ENCODE results near the gene USP37. TPM values are rescaled to one million over a fixed set of nuclear protein-coding genes. Genes with fewer than 3 reads are reported as not detected.

USP37 gene, protein sequence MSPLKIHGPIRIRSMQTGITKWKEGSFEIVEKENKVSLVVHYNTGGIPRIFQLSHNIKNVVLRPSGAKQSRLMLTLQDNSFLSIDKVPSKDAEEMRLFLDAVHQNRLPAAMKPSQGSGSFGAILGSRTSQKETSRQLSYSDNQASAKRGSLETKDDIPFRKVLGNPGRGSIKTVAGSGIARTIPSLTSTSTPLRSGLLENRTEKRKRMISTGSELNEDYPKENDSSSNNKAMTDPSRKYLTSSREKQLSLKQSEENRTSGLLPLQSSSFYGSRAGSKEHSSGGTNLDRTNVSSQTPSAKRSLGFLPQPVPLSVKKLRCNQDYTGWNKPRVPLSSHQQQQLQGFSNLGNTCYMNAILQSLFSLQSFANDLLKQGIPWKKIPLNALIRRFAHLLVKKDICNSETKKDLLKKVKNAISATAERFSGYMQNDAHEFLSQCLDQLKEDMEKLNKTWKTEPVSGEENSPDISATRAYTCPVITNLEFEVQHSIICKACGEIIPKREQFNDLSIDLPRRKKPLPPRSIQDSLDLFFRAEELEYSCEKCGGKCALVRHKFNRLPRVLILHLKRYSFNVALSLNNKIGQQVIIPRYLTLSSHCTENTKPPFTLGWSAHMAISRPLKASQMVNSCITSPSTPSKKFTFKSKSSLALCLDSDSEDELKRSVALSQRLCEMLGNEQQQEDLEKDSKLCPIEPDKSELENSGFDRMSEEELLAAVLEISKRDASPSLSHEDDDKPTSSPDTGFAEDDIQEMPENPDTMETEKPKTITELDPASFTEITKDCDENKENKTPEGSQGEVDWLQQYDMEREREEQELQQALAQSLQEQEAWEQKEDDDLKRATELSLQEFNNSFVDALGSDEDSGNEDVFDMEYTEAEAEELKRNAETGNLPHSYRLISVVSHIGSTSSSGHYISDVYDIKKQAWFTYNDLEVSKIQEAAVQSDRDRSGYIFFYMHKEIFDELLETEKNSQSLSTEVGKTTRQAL
- 0.95 and 1.4 TPM in 2 replicates for polyA plus RNA-seq (2012; rRNA removed)
- polyA plus RNA-seq (2012; cell fraction: cytosol; rRNA removed) = 1.2 and 1.5 TPM in 2 replicates
- 1.2 and 2.4 TPM in 2 replicates for polyA plus RNA-seq (2012; cell fraction: nucleus; rRNA removed)

- Histone ChIP-seq H3K4me1 (ENCODE audit: control insufficient read depth in 1 of 2, insufficient read depth in 2 of 2, low read depth in 1 of 2, low read length in 1 of 2) (peaks cover 5 to 14% of the 10 kb centered on the region in 2 experiments; a peak in 2 of 4 replicates), H3K9me3 (no peaks in the 10 kb centered on the region), H3K36me3 (replicated peaks in 1 of 2; ENCODE audit: control insufficient read depth in 1 of 2, insufficient read depth in 2 of 2, low read length in 1 of 2) (peaks cover 5 to 10% of the 10 kb centered on the region in 2 experiments), H2AFZ (ENCODE audit: low read depth) (peak within 1 kb of the TSS; percentile 84), H3K27me3 (ENCODE audit: insufficient read depth) (no peaks in the 10 kb centered on the region), H3K4me2 (peak within 1 kb of the TSS; percentile 84), H3K9me2 (no peaks in the 10 kb centered on the region), H3F3A (replicated peaks; ENCODE audit: insufficient read depth) (peaks cover 22% of the 10 kb centered on the region), H3K9ac (peak within 1 kb of the TSS; percentile 91), H3K4me3 (ENCODE audit: low read depth in 2 of 2, low read length in 1 of 2) (peak within 1 kb of the TSS; percentile 74 to 94), H3K79me2 (ENCODE audit: insufficient read depth) (peaks cover 95% of the 10 kb centered on the region), H4K20me1 (ENCODE audit: insufficient read depth) (peaks cover 8% of the 10 kb centered on the region; the same call in 1 of the 2 replicates), H3K27ac (ENCODE audit: low read depth in 2 of 2, low read length in 1 of 2) (peak within 1 kb of the TSS; percentile 85 to 88)
- peak; percentile 98 for DNase-seq
- CTCF ChIA-PET = interaction anchor here (1.0 kb wide), 1 partner anchor 79 kb away, joined by 3 read pairs; no protein-coding TSS in a partner anchor
- under 1% methylated on average over 44 of the region's 77 CpGs for WGBS (ENCODE audit: low lambda C conversion rate)
- POLR2A ChIA-PET = interaction anchor here (1.1 kb wide), 1 partner anchor 39 kb away, joined by 7 read pairs; the partner anchor contains the start of gene PLCD4
- TF ChIP-seq, protein P1, sequence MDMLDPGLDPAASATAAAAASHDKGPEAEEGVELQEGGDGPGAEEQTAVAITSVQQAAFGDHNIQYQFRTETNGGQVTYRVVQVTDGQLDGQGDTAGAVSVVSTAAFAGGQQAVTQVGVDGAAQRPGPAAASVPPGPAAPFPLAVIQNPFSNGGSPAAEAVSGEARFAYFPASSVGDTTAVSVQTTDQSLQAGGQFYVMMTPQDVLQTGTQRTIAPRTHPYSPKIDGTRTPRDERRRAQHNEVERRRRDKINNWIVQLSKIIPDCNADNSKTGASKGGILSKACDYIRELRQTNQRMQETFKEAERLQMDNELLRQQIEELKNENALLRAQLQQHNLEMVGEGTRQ (IDR thresholded peaks at IDR 0.05; ENCODE audit: borderline replicate concordance, low read depth, low read length) = no peak
- peak; percentile 78 for TF ChIP-seq YY1 (IDR thresholded peaks at IDR 0.05; ENCODE audit: low read depth)
- no peak for TF ChIP-seq FOSL2 (IDR thresholded peaks at IDR 0.05; ENCODE audit: borderline replicate concordance, low read depth)
- TF ChIP-seq TCF12 (IDR thresholded peaks at IDR 0.05) = no peak
- peak; percentile 84 for TF ChIP-seq CHD2 (IDR thresholded peaks at IDR 0.05; ENCODE audit: low read length, partially characterized antibody)
- TF ChIP-seq FOXJ3 (CRISPR knock-in tag; IDR thresholded peaks at IDR 0.05) = no peak
- no peak for TF ChIP-seq SIN3A (IDR thresholded peaks at IDR 0.05; ENCODE audit: borderline replicate concordance, low read depth, low read length)
- no peak for TF ChIP-seq RFX5 (IDR thresholded peaks at IDR 0.05; ENCODE audit: low read length)
- no peak for TF ChIP-seq EZH2phosphoT487 (IDR thresholded peaks at IDR 0.05; ENCODE audit: borderline replicate concordance, low read depth)
- peak; percentile 87 for TF ChIP-seq NRF1 (IDR thresholded peaks at IDR 0.05; ENCODE audit: low read depth, low read length)
- TF ChIP-seq, protein P2, sequence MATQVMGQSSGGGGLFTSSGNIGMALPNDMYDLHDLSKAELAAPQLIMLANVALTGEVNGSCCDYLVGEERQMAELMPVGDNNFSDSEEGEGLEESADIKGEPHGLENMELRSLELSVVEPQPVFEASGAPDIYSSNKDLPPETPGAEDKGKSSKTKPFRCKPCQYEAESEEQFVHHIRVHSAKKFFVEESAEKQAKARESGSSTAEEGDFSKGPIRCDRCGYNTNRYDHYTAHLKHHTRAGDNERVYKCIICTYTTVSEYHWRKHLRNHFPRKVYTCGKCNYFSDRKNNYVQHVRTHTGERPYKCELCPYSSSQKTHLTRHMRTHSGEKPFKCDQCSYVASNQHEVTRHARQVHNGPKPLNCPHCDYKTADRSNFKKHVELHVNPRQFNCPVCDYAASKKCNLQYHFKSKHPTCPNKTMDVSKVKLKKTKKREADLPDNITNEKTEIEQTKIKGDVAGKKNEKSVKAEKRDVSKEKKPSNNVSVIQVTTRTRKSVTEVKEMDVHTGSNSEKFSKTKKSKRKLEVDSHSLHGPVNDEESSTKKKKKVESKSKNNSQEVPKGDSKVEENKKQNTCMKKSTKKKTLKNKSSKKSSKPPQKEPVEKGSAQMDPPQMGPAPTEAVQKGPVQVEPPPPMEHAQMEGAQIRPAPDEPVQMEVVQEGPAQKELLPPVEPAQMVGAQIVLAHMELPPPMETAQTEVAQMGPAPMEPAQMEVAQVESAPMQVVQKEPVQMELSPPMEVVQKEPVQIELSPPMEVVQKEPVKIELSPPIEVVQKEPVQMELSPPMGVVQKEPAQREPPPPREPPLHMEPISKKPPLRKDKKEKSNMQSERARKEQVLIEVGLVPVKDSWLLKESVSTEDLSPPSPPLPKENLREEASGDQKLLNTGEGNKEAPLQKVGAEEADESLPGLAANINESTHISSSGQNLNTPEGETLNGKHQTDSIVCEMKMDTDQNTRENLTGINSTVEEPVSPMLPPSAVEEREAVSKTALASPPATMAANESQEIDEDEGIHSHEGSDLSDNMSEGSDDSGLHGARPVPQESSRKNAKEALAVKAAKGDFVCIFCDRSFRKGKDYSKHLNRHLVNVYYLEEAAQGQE (IDR thresholded peaks at IDR 0.05; ENCODE audit: low read depth, low read length) = no peak; the same call in 1 of the 2 replicates
- no peak for TF ChIP-seq RAD21 (IDR thresholded peaks at IDR 0.05; ENCODE audit: low read length)
- peak; percentile 41; the same call in 1 of the 2 replicates for TF ChIP-seq RCOR1 (IDR thresholded peaks at IDR 0.05; ENCODE audit: low read length)
- no peak for TF ChIP-seq IRF3 (IDR thresholded peaks at IDR 0.05; ENCODE audit: low read depth, low read length)
- TF ChIP-seq SMC3 (IDR thresholded peaks at IDR 0.05; ENCODE audit: low read depth, low read length) = no peak
- TF ChIP-seq MAX (IDR thresholded peaks at IDR 0.05; ENCODE audit: low read depth) = peak; percentile 99
- TF ChIP-seq ELF1 (IDR thresholded peaks at IDR 0.05) = peak; percentile 36; the same call in 1 of the 2 replicates
- no peak for TF ChIP-seq JUND (IDR thresholded peaks at IDR 0.05)
- TF ChIP-seq POLR2AphosphoS5 (IDR thresholded peaks at IDR 0.05; ENCODE audit: low read depth, low read length) = peak; percentile 50
- TF ChIP-seq, protein P3, sequence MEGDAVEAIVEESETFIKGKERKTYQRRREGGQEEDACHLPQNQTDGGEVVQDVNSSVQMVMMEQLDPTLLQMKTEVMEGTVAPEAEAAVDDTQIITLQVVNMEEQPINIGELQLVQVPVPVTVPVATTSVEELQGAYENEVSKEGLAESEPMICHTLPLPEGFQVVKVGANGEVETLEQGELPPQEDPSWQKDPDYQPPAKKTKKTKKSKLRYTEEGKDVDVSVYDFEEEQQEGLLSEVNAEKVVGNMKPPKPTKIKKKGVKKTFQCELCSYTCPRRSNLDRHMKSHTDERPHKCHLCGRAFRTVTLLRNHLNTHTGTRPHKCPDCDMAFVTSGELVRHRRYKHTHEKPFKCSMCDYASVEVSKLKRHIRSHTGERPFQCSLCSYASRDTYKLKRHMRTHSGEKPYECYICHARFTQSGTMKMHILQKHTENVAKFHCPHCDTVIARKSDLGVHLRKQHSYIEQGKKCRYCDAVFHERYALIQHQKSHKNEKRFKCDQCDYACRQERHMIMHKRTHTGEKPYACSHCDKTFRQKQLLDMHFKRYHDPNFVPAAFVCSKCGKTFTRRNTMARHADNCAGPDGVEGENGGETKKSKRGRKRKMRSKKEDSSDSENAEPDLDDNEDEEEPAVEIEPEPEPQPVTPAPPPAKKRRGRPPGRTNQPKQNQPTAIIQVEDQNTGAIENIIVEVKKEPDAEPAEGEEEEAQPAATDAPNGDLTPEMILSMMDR (IDR thresholded peaks at IDR 0.05) = no peak
These were observed at the start of gene USP37, which contains the start of gene CNOT9 for GRCh38 chr2:218568190-218569037. TSS of gene USP37 (minus strand) at chr2:218568351. CDS start at chr2:218558653, 9,698 bp downstream. TSS of gene CNOT9 (plus strand) at chr2:218568839. CDS start at chr2:218568955, 116 bp downstream.
